Transverse colon (tissue), 3 donors: ENCODE results near the gene FBXO4.

ENCODE experiments used
- CTCF ChIP-seq, 5 experiments: fragments of 200-600 bp in 3 of 5; fragments of 450-650 bp in 2 of 5; sonication (generic) in 3 of 5; IDR thresholded peaks; 1 replicate in 2 of 5; 2 replicates in 3 of 5; pipeline ENCODE4 v1.5.1; 2016 to 2017; ENCODE audit warnings: antibody characterized with exemption in 5 of 5, inconsistent platforms in 3 of 5, mild to moderate bottlenecking in 2 of 5, moderate library complexity in 1 of 5
- EP300 ChIP-seq: sonication (generic); formaldehyde crosslinking; IDR thresholded peaks from one replicate; pipeline ENCODE4 v1.6.1; 2017; ENCODE audit warnings: antibody characterized with exemption, low read depth
- POLR2A ChIP-seq: fragments of 450-650 bp; IDR thresholded peaks from one replicate; pipeline ENCODE4 v1.6.1; 2016; ENCODE audit warnings: antibody characterized with exemption, mild to moderate bottlenecking, moderate library complexity

DNA sequence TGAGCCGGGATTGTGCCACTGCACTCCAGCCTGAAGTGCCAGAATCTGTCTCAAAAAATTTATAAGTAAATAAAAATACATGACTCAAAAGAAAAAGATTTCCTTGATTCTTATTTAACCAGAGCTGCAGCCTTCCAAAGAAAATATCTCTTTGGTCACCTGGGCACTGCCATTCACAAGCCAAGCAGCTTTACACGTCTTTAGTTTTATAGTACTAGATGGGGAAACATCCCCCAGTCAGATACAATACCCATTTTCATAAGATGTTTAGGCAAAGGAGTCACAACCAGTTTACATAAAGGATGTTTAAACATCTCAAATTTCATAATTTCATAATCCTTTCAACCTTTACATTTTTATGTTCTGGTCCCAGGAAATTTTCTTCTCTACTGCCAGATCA is 41.1 kb upstream of the FBXO4 start:
- TF ChIP-seq CTCF (IDR thresholded peaks at IDR 0.05) (no peak), EP300 (no peak), POLR2A (no peak)
